DOHH2 (cell line): ENCODE results near the gene DLL1.

ENCODE experiments used
- H3F3A ChIP-seq: fragments of 200-600 bp; sonication (generic), shearing (Covaris generic); 2 replicates; pipeline ENCODE4 v1.6.0; 2016; ENCODE audit warnings: antibody characterized with exemption, mild to moderate bottlenecking; ENCODE audit not compliant: control insufficient read depth, insufficient read depth
- H3K27ac ChIP-seq: fragments of 200-600 bp; sonication (generic); 2 replicates; pipeline ENCODE4 v1.5.1; 2014; ENCODE audit warnings: low read depth, mild to moderate bottlenecking, low read length, moderate library complexity
- H3K27me3 ChIP-seq: fragments of 200-600 bp; sonication (generic); 2 replicates; pipeline ENCODE4 v1.6.1; 2014; ENCODE audit warnings: mild to moderate bottlenecking, low read length, mixed read lengths; ENCODE audit not compliant: control insufficient read depth
- H3K36me3 ChIP-seq: fragments of 200-600 bp; sonication (generic); 2 replicates; pipeline ENCODE4 v1.6.1; 2014; ENCODE audit warnings: mild to moderate bottlenecking, low read length, moderate library complexity, mixed read lengths; ENCODE audit not compliant: control insufficient read depth
- H3K4me1 ChIP-seq: fragments of 200-600 bp; sonication (generic); 2 replicates; pipeline ENCODE4 v1.6.1; 2014; ENCODE audit warnings: mild to moderate bottlenecking, low read length, mixed read lengths; ENCODE audit not compliant: control insufficient read depth
- H3K4me2 ChIP-seq: fragments of 200-600 bp; sonication (generic); 2 replicates; pipeline ENCODE4 v1.6.0; 2014; ENCODE audit warnings: mild to moderate bottlenecking, low read length, moderate library complexity
- H3K4me3 ChIP-seq: fragments of 200-600 bp; sonication (generic); 2 replicates; pipeline ENCODE4 v1.5.1; 2014; ENCODE audit warnings: mild to moderate bottlenecking, low read length, mixed read lengths
- H3K79me2 ChIP-seq: fragments of 200-600 bp; sonication (generic); 2 replicates; pipeline ENCODE4 v1.6.1; 2014; ENCODE audit warnings: mild to moderate bottlenecking, low read length, mixed read lengths; ENCODE audit not compliant: control insufficient read depth
- H3K9me2 ChIP-seq: fragments of 200-600 bp; sonication (generic); replicated peaks from 2 replicates; pipeline ENCODE4 v1.6.1; 2014; ENCODE audit warnings: mild to moderate bottlenecking, low read length, mixed read lengths; ENCODE audit not compliant: control insufficient read depth
- H3K9me3 ChIP-seq: fragments of 200-600 bp; sonication (generic); 2 replicates; pipeline ENCODE4 v1.6.1; 2014; ENCODE audit warnings: antibody characterized with exemption, low read length, mixed read lengths; ENCODE audit not compliant: control insufficient read depth, insufficient read depth
- H4K20me1 ChIP-seq: fragments of 200-600 bp; sonication (generic); 2 replicates; pipeline ENCODE4 v1.6.0; 2014; ENCODE audit warnings: low read depth, mild to moderate bottlenecking, antibody characterized with exemption, low read length, moderate library complexity; ENCODE audit not compliant: control insufficient read depth, insufficient read depth
- EZH2phosphoT487 ChIP-seq: fragments of 200-600 bp; sonication (generic); IDR thresholded peaks from 2 replicates; pipeline ENCODE4 v1.6.1; 2017; ENCODE audit warnings: borderline replicate concordance, mild to moderate bottlenecking, antibody characterized with exemption, low read length, moderate library complexity, mixed read lengths
- TF ChIP-seq, protein P1 (sequence below): fragments of 200-600 bp; sonication (generic); IDR thresholded peaks from one replicate; pipeline ENCODE4 v1.5.1; 2014; ENCODE audit warnings: antibody characterized with exemption, mild to moderate bottlenecking, low read depth, low read length; ENCODE audit not compliant: poor library complexity, severe bottlenecking

Gene DLL1

DNA sequence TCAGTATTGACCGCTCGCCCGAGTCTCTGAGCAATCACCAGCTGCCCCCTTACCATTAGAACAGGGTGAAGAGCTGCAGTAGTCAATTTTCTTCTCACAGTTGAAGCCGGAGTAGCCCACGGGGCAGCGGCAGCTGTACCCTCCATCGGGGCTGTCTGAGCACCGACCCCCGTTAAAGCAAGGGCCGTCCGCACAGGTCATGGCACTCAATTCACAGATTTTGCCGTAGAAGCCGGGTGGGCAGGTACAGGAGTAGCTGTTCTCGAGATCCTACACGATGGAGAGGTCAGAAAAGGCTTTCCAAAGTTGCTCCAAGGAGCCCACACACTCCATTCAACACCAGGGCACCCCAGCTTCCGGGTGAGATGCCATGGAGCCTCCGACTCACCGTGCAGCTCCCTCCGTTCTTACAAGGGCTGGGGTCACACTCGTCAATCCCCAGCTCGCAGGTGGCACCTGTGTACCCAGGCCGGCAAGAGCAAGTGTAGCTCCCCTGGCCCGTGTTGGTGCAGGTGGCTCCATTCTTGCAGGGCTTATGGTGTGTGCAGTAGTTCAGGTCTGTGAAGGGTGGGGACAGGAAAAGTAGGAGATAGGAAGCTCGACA lies 5.9 kb downstream of the DLL1 start:
- H3K36me3 ChIP-seq: no peaks in the 10 kb centered on the region
- no peak for TF ChIP-seq EZH2phosphoT487
- TF ChIP-seq, protein P1, sequence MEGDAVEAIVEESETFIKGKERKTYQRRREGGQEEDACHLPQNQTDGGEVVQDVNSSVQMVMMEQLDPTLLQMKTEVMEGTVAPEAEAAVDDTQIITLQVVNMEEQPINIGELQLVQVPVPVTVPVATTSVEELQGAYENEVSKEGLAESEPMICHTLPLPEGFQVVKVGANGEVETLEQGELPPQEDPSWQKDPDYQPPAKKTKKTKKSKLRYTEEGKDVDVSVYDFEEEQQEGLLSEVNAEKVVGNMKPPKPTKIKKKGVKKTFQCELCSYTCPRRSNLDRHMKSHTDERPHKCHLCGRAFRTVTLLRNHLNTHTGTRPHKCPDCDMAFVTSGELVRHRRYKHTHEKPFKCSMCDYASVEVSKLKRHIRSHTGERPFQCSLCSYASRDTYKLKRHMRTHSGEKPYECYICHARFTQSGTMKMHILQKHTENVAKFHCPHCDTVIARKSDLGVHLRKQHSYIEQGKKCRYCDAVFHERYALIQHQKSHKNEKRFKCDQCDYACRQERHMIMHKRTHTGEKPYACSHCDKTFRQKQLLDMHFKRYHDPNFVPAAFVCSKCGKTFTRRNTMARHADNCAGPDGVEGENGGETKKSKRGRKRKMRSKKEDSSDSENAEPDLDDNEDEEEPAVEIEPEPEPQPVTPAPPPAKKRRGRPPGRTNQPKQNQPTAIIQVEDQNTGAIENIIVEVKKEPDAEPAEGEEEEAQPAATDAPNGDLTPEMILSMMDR: no peak
- no peaks in the 10 kb centered on the region for H3F3A ChIP-seq
- H3K27me3 ChIP-seq: peaks cover 29% of the 10 kb centered on the region
- no peak overlapping the region for H3K4me3 ChIP-seq
- H3K9me2 ChIP-seq: no peaks in the 10 kb centered on the region
- H3K79me2 ChIP-seq: no peaks in the 10 kb centered on the region
- H3K4me1 ChIP-seq: peaks cover 5% of the 10 kb centered on the region; the same call in 1 of the 2 replicates
- no peaks in the 10 kb centered on the region for H4K20me1 ChIP-seq
- no peaks in the 10 kb centered on the region for H3K9me3 ChIP-seq
- H3K27ac ChIP-seq: no peak overlapping the region
- no peak overlapping the region for H3K4me2 ChIP-seq

DNA sequence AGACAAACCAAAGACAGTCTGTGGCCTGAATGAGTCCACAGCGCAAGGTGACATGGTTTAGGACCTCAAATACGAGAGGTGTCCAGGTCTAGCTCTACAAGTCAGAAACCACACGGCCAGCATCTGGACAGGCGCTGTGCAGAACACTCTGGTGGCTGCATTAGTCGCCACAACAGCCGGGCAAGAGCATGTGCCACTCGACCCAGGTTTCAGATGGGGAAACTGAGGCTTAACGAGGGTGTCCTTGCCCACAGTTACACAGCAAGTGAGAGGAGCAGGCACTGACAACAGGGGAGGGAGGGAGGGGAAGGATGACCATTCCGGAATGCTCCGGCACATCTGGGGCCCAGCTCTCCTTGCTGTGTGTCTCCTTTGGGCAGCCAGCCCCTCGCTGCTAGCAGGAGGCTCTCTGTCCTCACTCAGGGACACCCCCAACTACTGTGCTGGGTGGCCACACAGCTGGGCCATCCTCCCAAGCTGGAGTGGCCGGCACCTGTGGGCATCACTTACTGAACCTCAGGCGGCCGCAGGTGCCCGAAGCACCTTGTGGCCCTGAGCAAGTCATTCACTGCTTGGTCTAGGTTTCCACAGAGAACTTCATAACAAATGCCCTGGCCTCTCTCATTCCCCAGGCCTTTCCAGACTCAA lies 6.6 kb downstream of the DLL1 start:
- no peaks in the 10 kb centered on the region for H3K79me2 ChIP-seq
- no peak overlapping the region for H3K27ac ChIP-seq
- H3K4me1 ChIP-seq: 0 out of 2 replicates have a peak, but pooled peaks cover under 1% of the 10 kb centered on the region
- H3K36me3 ChIP-seq: no peaks in the 10 kb centered on the region
- H3K9me2 ChIP-seq: no peaks in the 10 kb centered on the region
- TF ChIP-seq, protein P1: no peak
- no peak for TF ChIP-seq EZH2phosphoT487
- H3K27me3 ChIP-seq: peaks cover 22% of the 10 kb centered on the region
- no peaks in the 10 kb centered on the region for H4K20me1 ChIP-seq
- H3K4me2 ChIP-seq: no peak overlapping the region
- no peak overlapping the region for H3K4me3 ChIP-seq
- no peaks in the 10 kb centered on the region for H3F3A ChIP-seq
- H3K9me3 ChIP-seq: no peaks in the 10 kb centered on the region

DNA sequence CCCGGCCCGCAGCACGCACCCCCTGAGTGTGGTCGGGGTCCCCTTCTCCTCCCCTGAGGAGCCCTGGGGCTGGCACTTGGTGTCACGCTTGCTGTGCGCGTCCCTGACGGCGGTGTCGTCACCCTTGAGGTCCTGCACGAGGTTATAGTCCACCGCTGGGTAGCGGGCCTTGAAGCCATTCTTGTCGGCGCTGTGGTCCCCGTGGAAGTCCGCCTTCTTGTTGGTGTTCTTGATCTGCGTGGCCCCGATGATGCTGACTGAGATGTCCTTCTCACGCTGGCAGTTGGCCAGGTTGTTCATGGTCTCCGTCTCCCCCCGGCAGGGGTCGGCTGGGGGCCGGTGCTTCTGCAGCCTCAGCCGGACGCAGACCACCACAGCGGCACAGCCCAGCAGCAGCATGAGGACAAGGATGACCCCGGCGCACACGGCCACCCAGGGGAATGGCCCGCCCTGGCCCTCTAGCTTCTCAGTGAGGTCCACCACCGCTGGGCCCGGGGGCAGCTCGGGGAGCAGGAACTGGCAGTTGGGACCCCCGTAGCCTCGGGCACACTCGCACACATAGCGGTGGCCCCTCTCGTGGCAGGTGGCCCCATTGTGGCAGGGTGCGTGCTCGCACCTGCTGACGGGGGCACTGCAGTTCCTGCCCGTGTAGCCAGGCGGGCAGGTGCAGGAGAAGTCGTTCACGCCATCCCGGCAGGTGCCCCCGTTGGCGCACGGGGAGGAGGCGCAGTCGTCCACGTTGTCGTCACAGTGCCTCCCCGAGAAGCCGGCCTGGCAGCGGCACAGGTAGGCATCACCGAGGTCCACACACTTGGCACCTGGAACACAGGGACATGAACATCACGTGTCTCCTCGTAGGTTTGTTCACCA lies 7.4 kb downstream of the DLL1 start:
- Histone ChIP-seq H3K4me2 (no peak overlapping the region), H4K20me1 (no peaks in the 10 kb centered on the region), H3K4me3 (no peak overlapping the region), H3K36me3 (no peaks in the 10 kb centered on the region), H3K79me2 (no peaks in the 10 kb centered on the region), H3F3A (no peaks in the 10 kb centered on the region), H3K9me3 (no peaks in the 10 kb centered on the region), H3K27ac (no peak overlapping the region), H3K9me2 (no peaks in the 10 kb centered on the region), H3K27me3 (peaks cover 14% of the 10 kb centered on the region), H3K4me1 (0 out of 2 replicates have a peak, but pooled peaks cover under 1% of the 10 kb centered on the region)
- TF ChIP-seq EZH2phosphoT487: no peak
- TF ChIP-seq, protein P1: no peak
